ENCODE results near the gene REM2.

Gene REM2

GRCh38 chr14:22875003-22875747, 7.8 kb upstream of the REM2 start:
- DNase-seq = no peak

GRCh38 chr14:22875748-22876319, 7.2 kb upstream of the REM2 start:
- DNase-seq = no peak

- no peak for DNase-seq
These were observed 6.0 kb upstream of the REM2 start for GRCh38 chr14:22877000-22877501.

GRCh38 chr14:22878271-22879246, 4.5 kb upstream of the REM2 start:
- no peak for DNase-seq

- no peak for DNase-seq
These were observed 958 bp upstream of the REM2 start for GRCh38 chr14:22882064-22882463.

- peak; percentile 33 for DNase-seq
These were observed 371 bp upstream of the REM2 start for GRCh38 chr14:22882529-22883172.

- no peak for DNase-seq
These were observed 1.2 kb downstream of the REM2 start for GRCh38 chr14:22884076-22884737.

GRCh38 chr14:22884738-22885523, 1.9 kb downstream of the REM2 start:
- no peak for DNase-seq

- DNase-seq = no peak
These were observed 3.0 kb downstream of the REM2 start for GRCh38 chr14:22885975-22886374.

- peak; percentile 56 for DNase-seq
These were observed 3.7 kb downstream of the REM2 start for GRCh38 chr14:22886500-22887259.

GRCh38 chr14:22887260-22887989, 4.4 kb downstream of the REM2 start:
- peak; percentile 21 for DNase-seq

GRCh38 chr14:22887990-22888378, 5.0 kb downstream of the REM2 start:
- no peak for DNase-seq

- DNase-seq = no peak
These were observed 5.6 kb downstream of the REM2 start for GRCh38 chr14:22888662-22889061.

- DNase-seq = no peak
These were observed 7.4 kb downstream of the REM2 start for GRCh38 chr14:22890416-22890815.

GRCh38 chr14:22892488-22892887, 9.5 kb downstream of the REM2 start:
- no peak for DNase-seq

GRCh38 chr14:22893706-22894105, 10.7 kb downstream of the REM2 start:
- DNase-seq = no peak

GRCh38 chr14:22895402-22895801, 12.4 kb downstream of the REM2 start:
- no peak for DNase-seq

GRCh38 chr14:22896356-22896755, 13.3 kb downstream of the REM2 start:
- DNase-seq = no peak

GRCh38 chr14:22896760-22897159, 13.7 kb downstream of the REM2 start:
- no peak for DNase-seq

GRCh38 chr14:22897357-22897756, 14.3 kb downstream of the REM2 start:
- no peak for DNase-seq

Data from effector CD4-positive, alpha-beta T cell (primary cell).